RWPE1 (cell line): ENCODE results near the gene MTFP1.

Source experiments
- CTCF ChIA-PET: fragments of 350-600 bp; sonication (Branson Sonifier 250); formaldehyde crosslinking; extraction: SDS; loops from one replicate; lab custom pipeline; 2021; lab: Yijun Ruan, JAX
- POLR2A ChIA-PET: fragments of 400-600 bp; formaldehyde crosslinking; extraction: SDS; loops from one replicate; lab custom pipeline; 2020; ENCODE audit warnings: antibody characterized with exemption; ENCODE audit not compliant: low non-redundant PET; lab: Yijun Ruan, JAX
- DNase-seq: peaks from one replicate; pipeline ENCODE4 v3.0.0; 2012; ENCODE audit warnings: low spot score
- H3K27ac ChIP-seq: fragments of 450-650 bp; 2 replicates; pipeline ENCODE4 v1.5.1; 2017
- CTCF ChIP-seq: fragments of 450-650 bp; conservative IDR thresholded peaks from 2 replicates; pipeline ENCODE4 v1.5.1; 2017; ENCODE audit warnings: low read depth, mild to moderate bottlenecking

The MTFP1 gene

GRCh38 chr22:30470655-30471054 is 45.1 kb downstream of the MTFP1 start:
- ChIA-PET POLR2A (no interaction called here), CTCF (no interaction called here)
- H3K27ac ChIP-seq = no peak overlapping the region
- DNase-seq = no peak
- TF ChIP-seq CTCF = no peak

GRCh38 chr22:30471616-30472318 is 46.2 kb downstream of the MTFP1 start, which contains the start of gene SEC14L3:
SEC14L3 (minus strand) TSS chr22:30472017; CDS start chr22:30471958, 59 bp downstream.
- H3K27ac ChIP-seq = 0 out of 2 replicates have a peak within 1 kb of the TSS, but pooled peaks have one; percentile 7
- no peak for DNase-seq
- ChIA-PET POLR2A (no interaction called here), CTCF (no interaction called here)
- no peak for TF ChIP-seq CTCF

GRCh38 chr22:30472994-30473720 is 47.6 kb downstream of the MTFP1 start:
- POLR2A ChIA-PET = no interaction called here
- 0 out of 2 replicates have a peak overlapping the region, but pooled peaks have one; percentile 7 for H3K27ac ChIP-seq
- CTCF ChIA-PET = no interaction called here
- no peak for DNase-seq
- no peak for TF ChIP-seq CTCF

GRCh38 chr22:30474121-30474520 is 48.6 kb downstream of the MTFP1 start:
- CTCF ChIA-PET = no interaction called here
- H3K27ac ChIP-seq = no peak overlapping the region
- TF ChIP-seq CTCF = no peak
- POLR2A ChIA-PET = no interaction called here
- no peak for DNase-seq

GRCh38 chr22:30474683-30475424 is 49.3 kb downstream of the MTFP1 start:
- POLR2A ChIA-PET = no interaction called here
- no peak overlapping the region for H3K27ac ChIP-seq
- CTCF ChIA-PET = interaction anchor here (0.5 to 0.6 kb wide), 2 partner anchors 38 to 876 kb away, joined by 3 read pairs; no protein-coding TSS in a partner anchor
- no peak for DNase-seq
- TF ChIP-seq CTCF = no peak
